Measurements from ENCODE around the gene OSBPL9. TPM values are rescaled to one million over a fixed set of nuclear protein-coding genes. Genes with fewer than 3 reads are reported as not detected.
"Not testable (repeated sequence)": the region's sequence is repeated elsewhere in the genome, so short reads cannot be mapped to it uniquely, and the experiment has no call there.

OSBPL9 gene
- total RNA-seq, 1 experiment from 2014 or later, result 109 TPM

DNA sequence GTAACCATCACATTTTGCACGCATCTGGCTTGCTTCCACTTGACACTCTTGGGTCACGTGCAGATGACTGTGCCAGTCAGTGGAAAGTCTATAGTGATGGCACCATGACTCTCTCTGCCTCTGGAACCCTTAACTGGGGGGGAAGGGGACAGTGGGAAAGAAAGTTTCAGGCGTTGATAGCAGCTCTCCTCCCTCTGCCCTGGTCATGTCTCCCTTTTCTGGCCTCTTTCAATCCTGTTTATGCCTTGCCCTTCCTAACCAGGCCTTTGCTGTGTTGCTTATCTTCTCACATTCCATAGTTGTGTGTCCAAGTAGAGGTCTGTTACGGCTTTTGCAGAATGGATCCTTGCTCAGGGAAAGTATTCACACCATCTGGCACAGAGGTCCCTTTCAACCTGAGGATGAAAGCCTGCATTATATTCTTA lies 168.1 kb downstream of the OSBPL9 start:
- DNase-seq (ENCODE audit: low spot score), result no peak

GRCh38 chr1:51788938-51789337 lies 172.0 kb downstream of the OSBPL9 start:
- no peak for DNase-seq (ENCODE audit: low spot score)

- DNase-seq (ENCODE audit: low spot score), result no peak
These were observed 172.4 kb downstream of the OSBPL9 start for GRCh38 chr1:51789342-51789741.

DNA sequence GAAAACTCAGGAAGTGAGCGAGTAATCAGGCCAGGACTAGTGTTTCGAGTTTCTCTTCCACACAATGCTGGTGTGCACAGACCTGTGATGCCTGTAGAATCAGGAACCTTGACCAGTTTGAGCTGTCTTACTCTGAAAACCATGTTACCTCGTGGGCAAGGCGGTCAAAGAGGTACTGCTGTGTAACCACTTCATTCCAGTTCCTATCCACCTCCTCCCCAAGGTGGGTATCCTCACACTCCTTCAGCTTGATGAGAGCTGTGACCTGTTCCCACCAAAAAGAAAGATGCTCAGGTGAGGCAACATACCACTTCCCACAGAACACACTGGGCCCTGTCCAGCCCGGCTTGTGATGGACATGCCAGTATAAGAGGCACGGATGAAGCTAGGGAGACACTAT lies 173.5 kb downstream of the OSBPL9 start:
- no peak for DNase-seq (ENCODE audit: low spot score)

GRCh38 chr1:51791888-51792287 lies 175.0 kb downstream of the OSBPL9 start:
- no peak for DNase-seq (ENCODE audit: low spot score)

- DNase-seq (ENCODE audit: low spot score), result peak; percentile 16
These were observed 176.0 kb downstream of the OSBPL9 start for GRCh38 chr1:51792864-51793263.

GRCh38 chr1:51794260-51794659 lies 177.4 kb downstream of the OSBPL9 start:
- DNase-seq (ENCODE audit: low spot score), result no peak

- no peak for DNase-seq (ENCODE audit: low spot score)
These were observed 178.0 kb downstream of the OSBPL9 start for GRCh38 chr1:51794868-51795267.

GRCh38 chr1:51799372-51799771 lies 182.5 kb downstream of the OSBPL9 start:
- no peak for DNase-seq (ENCODE audit: low spot score)

DNA sequence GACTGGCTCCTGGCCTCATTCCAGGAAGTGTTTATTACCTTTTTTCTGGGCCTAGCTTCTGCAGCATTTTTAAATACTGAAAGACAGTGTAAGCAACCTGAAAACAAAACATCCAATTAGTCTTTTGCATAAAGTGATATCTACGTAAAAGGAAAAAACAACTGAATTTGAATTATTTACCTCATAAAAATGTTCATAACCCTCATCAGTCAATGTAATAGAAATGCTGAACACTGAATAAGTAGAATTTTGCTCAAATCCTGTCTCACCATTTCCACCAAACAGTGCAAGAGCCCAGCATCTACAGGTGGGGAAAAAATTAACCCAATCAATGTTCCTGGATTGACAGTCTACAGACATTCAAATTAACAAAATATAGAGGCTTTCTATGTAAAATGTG lies 197.6 kb downstream of the OSBPL9 start:
- DNase-seq (ENCODE audit: low spot score), result no peak

DNA sequence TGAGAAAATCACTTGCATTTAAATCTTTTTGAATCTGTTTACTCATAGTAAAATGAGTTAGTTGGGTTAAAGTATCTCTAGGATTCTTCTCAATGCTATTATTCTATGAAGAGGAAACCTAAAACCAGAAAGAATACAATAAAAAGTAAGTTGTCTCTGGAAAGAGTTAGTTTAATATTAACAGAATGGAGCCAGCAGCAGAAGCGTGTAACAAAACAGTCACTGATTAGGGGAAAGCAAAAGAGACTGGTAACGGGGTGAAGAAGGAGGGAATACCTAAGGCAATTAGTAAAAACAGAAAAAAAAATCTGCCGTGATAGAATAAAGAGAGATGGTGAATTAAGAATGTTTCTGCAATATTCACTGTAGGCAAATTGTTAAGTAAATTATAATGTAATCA lies 201.6 kb downstream of the OSBPL9 start:
- DNase-seq (ENCODE audit: low spot score), result no peak

DNA sequence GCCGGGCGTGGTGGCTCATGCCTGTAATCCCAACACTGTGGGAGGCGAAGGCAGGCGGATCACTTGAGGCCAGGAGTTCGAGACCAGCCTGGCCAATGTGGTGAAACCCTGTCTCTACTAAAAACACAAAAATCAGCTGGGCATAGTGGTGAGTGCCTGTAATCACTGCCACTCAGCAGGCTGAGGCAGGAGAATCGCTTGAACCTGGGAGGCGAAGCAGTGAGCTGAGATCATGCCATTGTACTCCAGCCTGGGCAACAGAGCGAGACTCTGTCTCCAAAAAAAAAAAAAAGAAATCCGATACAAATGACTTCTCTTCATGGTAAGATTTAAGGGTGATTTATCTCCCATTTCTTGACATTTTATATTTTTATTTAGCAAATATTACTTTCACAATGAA lies 202.1 kb downstream of the OSBPL9 start:
- not testable (repeated sequence) for DNase-seq (ENCODE audit: low spot score)

DNA sequence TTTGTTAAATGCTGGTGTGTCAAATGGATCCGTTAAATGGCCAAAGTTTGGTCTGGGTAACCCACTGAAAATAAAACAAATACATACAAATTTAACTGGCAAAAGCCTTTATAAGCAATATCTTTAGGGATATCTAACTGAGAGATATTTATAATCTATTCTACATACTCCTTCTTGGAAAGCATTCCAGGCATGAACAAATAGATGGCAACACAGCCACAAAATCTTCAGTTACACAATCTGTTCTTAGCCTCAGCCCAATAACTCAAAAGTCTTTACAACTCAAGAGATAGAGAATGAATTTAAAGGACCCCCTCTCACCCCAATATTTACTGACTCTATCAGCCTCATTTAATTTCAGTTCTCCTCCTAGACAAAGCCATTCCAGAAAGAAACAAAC lies 202.9 kb downstream of the OSBPL9 start:
- no peak for DNase-seq (ENCODE audit: low spot score)

DNA sequence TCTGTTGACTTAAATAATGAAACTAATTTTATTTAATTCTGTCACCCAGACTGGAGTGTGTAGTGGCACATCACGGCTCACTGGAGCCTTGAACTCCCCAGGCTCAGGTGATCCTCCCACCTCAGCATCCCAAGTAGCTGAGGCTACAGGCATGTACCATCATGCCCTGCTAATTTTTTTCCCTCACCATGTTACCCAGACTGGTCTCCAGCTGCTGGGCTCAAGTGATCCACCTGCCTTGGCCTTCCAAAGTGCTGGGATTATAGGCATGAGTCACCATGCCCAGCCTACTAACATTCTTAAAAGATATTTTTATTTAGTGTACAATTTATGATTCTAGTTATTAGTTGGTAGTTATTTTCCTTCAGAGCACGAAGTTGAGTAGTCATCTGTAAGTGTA lies 212.2 kb downstream of the OSBPL9 start:
- peak; percentile 32 for DNase-seq (ENCODE audit: low spot score)

DNA sequence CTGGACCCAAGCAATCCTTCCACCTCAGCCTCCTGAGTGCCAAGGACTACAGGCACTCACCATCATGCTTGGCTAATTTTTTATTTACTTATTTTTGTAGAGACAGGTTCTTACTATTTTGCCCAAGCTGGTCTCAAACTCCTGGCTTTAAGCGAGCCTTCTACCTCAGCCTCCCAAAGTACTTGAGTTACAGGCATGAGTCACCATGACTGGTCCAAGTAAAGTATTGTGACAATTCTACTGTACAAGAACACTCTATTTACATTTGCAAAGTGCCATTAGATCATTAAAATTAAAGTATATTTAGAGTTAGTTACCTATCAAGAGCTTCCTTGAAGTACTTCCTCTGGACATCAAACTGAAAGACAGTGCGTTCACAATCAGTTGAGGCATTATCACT lies 216.8 kb downstream of the OSBPL9 start:
- DNase-seq (ENCODE audit: low spot score), result no peak

GRCh38 chr1:51837243-51837642 lies 220.4 kb downstream of the OSBPL9 start:
- DNase-seq (ENCODE audit: low spot score), result no peak

Other genes with a start within 250 kb of the OSBPL9 start
- gene EPS15, start 97.8 kb upstream of the OSBPL9 start, total RNA-seq (2014; rRNA removed; shearing (Covaris generic)), result 28.2 and 35.1 TPM in 2 replicates